ENCODE data around the gene P3H3. TPM values are rescaled to one million over a fixed set of nuclear protein-coding genes. Genes with fewer than 3 reads are reported as not detected.
"Not testable (repeated sequence)": the region's sequence is repeated elsewhere in the genome, so short reads cannot be mapped to it uniquely, and the experiment has no call there.

P3H3 gene
- total RNA-seq, 1 donor from 2014 or later: 87.9 TPM

DNA sequence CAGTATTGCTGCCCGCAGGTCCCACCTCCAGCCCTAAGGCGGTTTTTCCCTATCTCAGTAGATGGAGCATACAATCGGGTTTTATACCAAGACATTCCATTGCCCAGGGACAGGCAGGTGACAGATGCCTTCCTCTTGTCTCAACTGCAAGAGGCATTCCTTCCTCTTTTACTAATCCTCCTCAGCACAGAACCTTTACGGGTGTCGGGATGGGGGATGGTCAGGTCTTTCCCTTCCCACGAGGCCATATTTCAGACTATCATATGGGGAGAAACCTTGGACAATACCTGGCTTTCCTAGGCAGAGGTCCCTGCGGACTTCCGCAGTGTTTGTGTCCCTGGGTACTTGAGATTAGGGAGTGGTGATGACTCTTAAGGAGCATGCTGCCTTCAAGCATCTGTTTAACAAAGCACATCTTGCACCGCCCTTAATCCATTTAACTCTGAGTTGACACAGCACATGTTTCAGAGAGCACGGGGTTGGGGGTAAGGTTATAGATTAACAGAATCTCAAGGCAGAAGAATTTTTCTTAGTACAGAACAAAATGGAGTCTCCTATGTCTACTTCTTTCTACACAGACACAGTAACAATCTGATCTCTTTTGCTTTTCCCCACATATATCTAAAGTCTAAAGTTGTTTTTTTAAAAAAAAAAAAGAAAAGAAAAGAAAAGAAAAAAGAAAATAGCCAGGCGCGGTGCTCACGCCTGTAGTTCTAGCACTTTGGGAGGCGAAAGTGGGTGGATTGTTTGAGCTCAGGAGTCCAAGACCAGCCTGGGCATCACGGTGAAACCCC is 58.2 kb downstream of the P3H3 start:
- DNase-seq (ENCODE audit: extremely low read depth, low read depth, low spot score): not testable (repeated sequence)

DNA sequence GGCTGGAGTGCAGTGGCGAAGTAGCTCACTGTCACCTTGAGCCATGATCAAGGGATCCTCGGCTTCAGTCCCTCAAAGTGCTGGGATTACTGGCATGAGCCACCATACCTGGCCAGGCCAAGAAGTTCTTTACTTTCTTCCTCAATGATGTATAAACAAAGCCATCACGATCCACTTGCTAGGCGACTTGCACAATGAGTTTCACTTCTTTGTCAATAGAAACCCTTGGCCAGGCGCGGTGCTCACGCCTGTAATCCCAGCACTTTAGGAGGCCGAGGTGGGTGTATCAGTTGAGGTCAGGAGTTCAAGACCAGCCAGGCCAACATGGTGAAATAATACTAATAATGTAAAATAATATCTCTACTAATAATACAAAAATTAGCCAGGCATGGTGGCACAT is 59.3 kb downstream of the P3H3 start:
- DNase-seq (ENCODE audit: extremely low read depth, low read depth, low spot score): no peak

DNA sequence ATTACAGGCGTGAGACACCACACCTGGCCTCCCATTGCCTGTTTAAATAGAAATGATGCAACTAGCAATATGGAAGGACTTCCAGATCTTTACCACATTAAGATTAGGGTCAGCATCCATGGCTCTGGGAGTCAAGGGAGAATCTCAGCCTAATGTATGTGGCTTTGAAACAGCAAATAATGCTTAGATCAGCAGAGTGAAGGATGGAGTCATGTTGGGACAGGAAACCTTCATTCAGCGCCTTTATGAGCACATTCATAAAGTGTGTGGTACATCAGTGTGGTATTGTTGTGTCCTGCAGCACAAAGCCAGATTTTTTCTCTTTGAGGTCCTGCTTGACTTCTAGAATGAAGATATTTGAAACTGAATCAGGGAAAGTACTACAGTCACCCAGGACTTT is 60.2 kb downstream of the P3H3 start:
- DNase-seq (ENCODE audit: extremely low read depth, low read depth, low spot score): no peak

DNA sequence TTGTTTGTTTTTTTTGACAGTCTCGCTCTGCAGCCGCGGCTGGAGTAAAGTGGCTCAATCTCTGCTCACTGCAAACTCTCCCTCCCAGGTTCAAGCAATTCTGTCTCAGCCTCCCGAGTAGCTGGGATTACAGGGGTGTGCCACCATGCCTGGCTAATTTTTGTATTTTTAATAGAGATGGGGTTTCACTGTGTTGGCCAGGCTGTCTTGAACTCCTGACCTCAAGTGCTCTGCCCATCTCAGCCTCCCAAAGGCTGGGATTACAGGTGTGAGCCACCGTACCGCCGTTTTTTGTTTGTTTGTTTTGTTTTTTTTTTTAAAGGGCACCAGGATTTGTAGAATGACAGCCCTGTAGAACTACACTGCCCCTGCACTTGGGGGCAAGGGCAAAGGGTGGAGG is 60.6 kb downstream of the P3H3 start:
- not testable (repeated sequence) for DNase-seq (ENCODE audit: extremely low read depth, low read depth, low spot score)

Other genes with a start within 250 kb of the P3H3 start
- gene CHD4, start 221.0 kb upstream of the P3H3 start, total RNA-seq: 183 and 211 TPM in 2 replicates
- gene LPAR5, start 192.4 kb upstream of the P3H3 start, total RNA-seq: 0.58 TPM in 1 of 2 replicates, not detected in the other
- gene ACRBP, start 181.0 kb upstream of the P3H3 start, total RNA-seq: 0.58 TPM in 1 of 2 replicates, not detected in the other
- 49.7 and 55.1 TPM in 2 replicates for gene ING4, start 165.3 kb upstream of the P3H3 start, total RNA-seq
- gene ZNF384, start 139.0 kb upstream of the P3H3 start, total RNA-seq: 20.1 and 30.3 TPM in 2 replicates
- not detected in 2 replicates for gene PIANP, start 127.6 kb upstream of the P3H3 start, total RNA-seq
- 58.8 and 72.9 TPM in 2 replicates for gene COPS7A, start 104.4 kb upstream of the P3H3 start, total RNA-seq
- 186 and 229 TPM in 2 replicates for gene MLF2, start 75.3 kb upstream of the P3H3 start, total RNA-seq
- gene PTMS, start 62.0 kb upstream of the P3H3 start, total RNA-seq: 240 and 281 TPM in 2 replicates
- not detected in 2 replicates for gene LAG3, start 55.9 kb upstream of the P3H3 start, total RNA-seq
- not detected in 2 replicates for gene CD4, start 38.9 kb upstream of the P3H3 start, total RNA-seq
- 2.0 and 3.7 TPM in 2 replicates for gene GPR162, start 6.6 kb upstream of the P3H3 start, total RNA-seq
- 0.39 and 2.3 TPM in 2 replicates for gene GNB3, start 12.5 kb downstream of the P3H3 start, total RNA-seq
- gene CDCA3, start 22.9 kb downstream of the P3H3 start, total RNA-seq: 6.0 and 14.6 TPM in 2 replicates
- gene USP5, start 23.7 kb downstream of the P3H3 start, total RNA-seq: 74.8 and 77.1 TPM in 2 replicates
- gene TPI1, start 39.1 kb downstream of the P3H3 start, total RNA-seq: 542 and 832 TPM in 2 replicates
- 5.3 and 5.5 TPM in 2 replicates for gene SPSB2, start 44.9 kb downstream of the P3H3 start, total RNA-seq
- 6.3 and 9.6 TPM in 2 replicates for gene LRRC23, start 76.4 kb downstream of the P3H3 start, total RNA-seq
- 18.1 and 18.4 TPM in 2 replicates for gene ENO2, start 86.2 kb downstream of the P3H3 start, total RNA-seq
- 33.6 and 64.6 TPM in 2 replicates for gene ATN1, start 99.6 kb downstream of the P3H3 start, total RNA-seq
- gene RNU7-1, start 115.4 kb downstream of the P3H3 start, total RNA-seq: not detected in 2 replicates
- gene C12orf57, start 115.6 kb downstream of the P3H3 start, total RNA-seq: 180 and 194 TPM in 2 replicates
- 0.29 and 8.5 TPM in 2 replicates for gene PTPN6, start 122.9 kb downstream of the P3H3 start, total RNA-seq
- gene PHB2, start 142.3 kb downstream of the P3H3 start, total RNA-seq: 240 and 281 TPM in 2 replicates
- 24.3 and 25.3 TPM in 2 replicates for gene EMG1, start 142.5 kb downstream of the P3H3 start, total RNA-seq
- 15.4 and 19.4 TPM in 2 replicates for gene LPCAT3, start 190.1 kb downstream of the P3H3 start, total RNA-seq
- gene C1S, start 232.3 kb downstream of the P3H3 start, total RNA-seq: 0.64 and 0.68 TPM in 2 replicates

All from glomerular endothelial cell (primary cell).